HEK293 (cell line): ENCODE measurements around the gene MUC22.
A peak's percentile ranks its signal among the peaks of the same experiment; 100 is the strongest.
"Not testable (repeated sequence)": the region's sequence is repeated elsewhere in the genome, so short reads cannot be mapped to it uniquely, and the experiment has no call there.

Source experiments
- CTCF ChIA-PET: fragments of 350-600 bp; formaldehyde crosslinking; extraction: SDS; loops from one replicate; lab custom pipeline; 2021; ENCODE audit warnings: antibody characterized with exemption; lab: Yijun Ruan, JAX
- POLR2A ChIA-PET: fragments of 300-600 bp; formaldehyde crosslinking; extraction: SDS; loops from one replicate; lab custom pipeline; 2020; ENCODE audit warnings: antibody characterized with exemption, inconsistent platforms; lab: Yijun Ruan, JAX
- H3K27ac ChIP-seq: fragments of 200-500 bp; sonication (Bioruptor generic); 2 replicates; pipeline ENCODE4 v1.5.1; 2014; ENCODE audit warnings: low read depth, low read length, control low read depth, inconsistent platforms; ENCODE audit errors: extremely low read depth
- H3K36me3 ChIP-seq, 2 experiments: fragments of 200-500 bp in 1 of 2; sonication (Bioruptor generic) in 1 of 2; 1 replicate in 1 of 2; 2 replicates in 1 of 2; pipeline ENCODE4 v1.5.1; 2014 to 2017; ENCODE audit warnings: inconsistent platforms in 2 of 2, low read length in 2 of 2; ENCODE audit not compliant: control insufficient read depth in 2 of 2, insufficient read depth in 1 of 2
- H3K4me1 ChIP-seq: fragments of 200-500 bp; sonication (Bioruptor generic); 2 replicates; pipeline ENCODE4 v1.5.1; 2014; ENCODE audit warnings: mild to moderate bottlenecking, low read length, inconsistent platforms; ENCODE audit not compliant: control insufficient read depth, insufficient read depth
- H3K4me3 ChIP-seq: 2 replicates; pipeline ENCODE4 v1.5.1; 2011; ENCODE audit warnings: low read depth, mild to moderate bottlenecking, control low read depth, low read length, moderate library complexity
- H3K9me3 ChIP-seq: fragments of 200-500 bp; sonication (Bioruptor generic); 2 replicates; pipeline ENCODE4 v1.5.1; 2014; ENCODE audit warnings: low read depth, low read length, inconsistent platforms; ENCODE audit not compliant: control insufficient read depth, insufficient read depth
- BCL11A ChIP-seq: fragments of 450-650 bp; formaldehyde crosslinking; IDR thresholded peaks from 2 replicates; pipeline ENCODE4 v1.5.1; 2016; ENCODE audit warnings: low read depth, missing biosample characterization, missing genetic modification characterization
- GLI2 ChIP-seq: fragments of 450-650 bp; formaldehyde crosslinking; IDR thresholded peaks from 2 replicates; pipeline ENCODE4; 2017; ENCODE audit warnings: missing biosample characterization, missing genetic modification characterization, low read depth, borderline replicate concordance
- KLF10 ChIP-seq: fragments of 450-650 bp; IDR thresholded peaks from 2 replicates; pipeline ENCODE4 v1.5.1; 2018; ENCODE audit warnings: missing biosample characterization, mild to moderate bottlenecking, missing genetic modification characterization
- MYNN ChIP-seq: fragments of 450-650 bp; formaldehyde crosslinking; IDR thresholded peaks from 2 replicates; pipeline ENCODE4 v1.5.1; 2016; ENCODE audit warnings: missing biosample characterization, missing genetic modification characterization, borderline replicate concordance
- ZBTB17 ChIP-seq: fragments of 450-650 bp; formaldehyde crosslinking; IDR thresholded peaks from 2 replicates; pipeline ENCODE4 v1.5.1; 2016; ENCODE audit warnings: missing biosample characterization, missing genetic modification characterization
- ZNF335 ChIP-seq: fragments of 450-650 bp; formaldehyde crosslinking; conservative IDR thresholded peaks from 2 replicates; pipeline ENCODE4 v1.5.1; 2016; ENCODE audit warnings: missing biosample characterization, missing genetic modification characterization
- ZNF654 ChIP-seq: fragments of 450-650 bp; formaldehyde crosslinking; IDR thresholded peaks from 2 replicates; pipeline ENCODE4 v1.5.1; 2016; ENCODE audit warnings: low read depth, missing biosample characterization, missing genetic modification characterization
- ZNF660 ChIP-seq: fragments of 450-650 bp; IDR thresholded peaks from 2 replicates; pipeline ENCODE4 v1.5.1; 2018; ENCODE audit warnings: missing biosample characterization, mild to moderate bottlenecking, missing genetic modification characterization
- ZNF664 ChIP-seq: fragments of 450-650 bp; formaldehyde crosslinking; IDR thresholded peaks from 2 replicates; pipeline ENCODE4 v1.5.1; 2016; ENCODE audit warnings: missing biosample characterization, missing genetic modification characterization
- TF ChIP-seq, protein P1 (sequence below): fragments of 450-650 bp; formaldehyde crosslinking; IDR thresholded peaks from 2 replicates; pipeline ENCODE4 v1.5.1; 2016; ENCODE audit warnings: missing biosample characterization, missing genetic modification characterization
- TF ChIP-seq, protein P2 (sequence below): fragments of 450-650 bp; formaldehyde crosslinking; IDR thresholded peaks from 2 replicates; pipeline ENCODE4 v1.5.1; 2016; ENCODE audit warnings: missing biosample characterization, missing genetic modification characterization
- TF ChIP-seq, protein P3 (sequence below): fragments of 450-650 bp; formaldehyde crosslinking; IDR thresholded peaks from 2 replicates; pipeline ENCODE4 v1.5.1; 2016; ENCODE audit warnings: missing biosample characterization, missing genetic modification characterization
- TF ChIP-seq, protein P4 (sequence below): fragments of 450-650 bp; IDR thresholded peaks from 2 replicates; pipeline ENCODE4 v1.5.1; 2018; ENCODE audit warnings: missing biosample characterization, missing genetic modification characterization

MUC22 gene

DNA sequence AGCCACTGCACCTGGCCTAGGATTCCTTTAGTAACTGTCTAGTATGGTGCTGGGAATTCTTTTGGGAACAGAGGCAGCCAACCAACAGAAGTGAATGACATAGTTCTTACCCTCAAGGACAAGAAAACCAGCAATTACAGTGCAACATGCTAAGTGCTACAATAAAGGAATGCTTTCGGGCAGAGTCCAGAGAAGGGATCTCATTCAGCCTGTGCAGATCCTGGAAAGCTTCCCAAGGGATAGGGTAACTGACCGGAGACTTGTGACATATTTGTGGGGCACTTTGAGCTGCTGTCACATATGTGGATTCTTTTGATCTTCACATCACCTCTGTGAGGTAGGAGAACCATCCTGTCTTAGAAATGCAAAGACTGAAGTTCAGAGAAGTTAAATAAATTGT is 55.3 kb downstream of the MUC22 start:
- no peak overlapping the region for H3K4me3 ChIP-seq
- CTCF ChIA-PET: interaction anchor here (0.7 kb wide), 1 partner anchor 726 kb away, joined by 3 read pairs; no protein-coding TSS in a partner anchor

DNA sequence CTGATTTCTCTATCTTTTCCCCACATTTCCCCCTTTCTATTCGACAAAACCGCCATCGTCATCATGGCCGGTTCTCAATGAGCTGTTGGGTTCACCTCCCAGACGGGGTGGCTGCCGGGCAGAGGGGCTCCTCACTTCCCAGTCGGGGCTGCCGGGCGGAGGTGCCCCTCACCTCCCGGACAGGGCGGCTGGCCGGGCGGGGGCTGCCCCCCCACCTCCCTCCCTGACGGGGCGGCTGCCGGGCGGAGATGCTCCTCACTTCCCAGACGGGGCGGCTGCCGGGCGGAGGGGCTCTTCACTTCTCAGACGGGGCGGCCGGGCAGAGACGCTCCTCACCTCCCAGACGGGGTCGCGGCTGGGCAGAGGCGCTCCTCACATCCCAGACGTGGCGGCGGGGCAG is 56.8 kb downstream of the MUC22 start:
- H3K9me3 ChIP-seq, H3K4me1 ChIP-seq, H3K4me3 ChIP-seq, CTCF ChIA-PET, H3K36me3 ChIP-seq, POLR2A ChIA-PET, H3K27ac ChIP-seq: not testable (repeated sequence)

More for the DNA sequence above, 55.3 kb downstream of the MUC22 start:
- H3K27ac ChIP-seq: no peak overlapping the region
- H3K36me3 ChIP-seq: no peaks in the 10 kb centered on the region
- H3K9me3 ChIP-seq: no peaks in the 10 kb centered on the region
- TF ChIP-seq BCL11A (tag by site-specific recombination): no peak
- H3K4me1 ChIP-seq: no peaks in the 10 kb centered on the region
- POLR2A ChIA-PET: no interaction called here

DNA sequence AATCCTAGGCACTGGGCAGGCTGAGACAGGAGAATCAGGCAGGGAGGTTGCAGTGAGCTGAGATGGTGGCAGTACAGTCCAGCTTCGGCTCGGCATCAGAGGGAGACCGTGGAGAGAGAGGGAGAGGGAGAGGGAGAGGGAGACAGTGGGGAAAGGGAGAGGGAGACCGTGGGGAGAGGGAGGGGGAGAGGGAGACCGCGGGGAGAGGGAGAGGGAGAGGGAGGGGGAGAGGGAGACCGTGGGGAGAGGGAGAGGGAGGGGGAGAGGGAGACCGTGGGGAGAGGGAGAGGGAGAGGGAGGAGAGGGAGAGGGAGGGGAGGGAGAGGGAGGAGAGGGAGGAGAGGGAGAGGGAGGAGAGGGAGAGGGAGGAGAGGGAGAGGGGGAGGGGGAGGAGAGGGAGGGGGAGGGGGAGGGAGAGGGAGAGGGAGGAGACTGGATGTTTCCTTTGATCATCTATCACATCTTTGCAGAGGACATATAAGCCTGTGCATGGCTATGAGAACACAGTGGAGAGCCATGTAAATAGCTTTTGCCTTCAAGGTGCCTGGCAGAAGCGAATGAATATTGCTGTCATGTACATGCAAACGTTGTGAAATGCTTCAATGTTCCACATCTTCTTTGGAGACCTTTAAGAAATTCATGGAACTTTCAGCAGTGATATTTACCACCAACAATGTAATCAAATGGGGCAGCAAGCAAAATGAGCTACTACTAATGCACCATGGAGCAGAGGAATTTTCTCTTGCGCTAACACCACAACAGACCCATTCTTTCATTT is 57.8 kb downstream of the MUC22 start:
- H3K36me3 ChIP-seq, H3K4me3 ChIP-seq, H3K9me3 ChIP-seq, H3K27ac ChIP-seq, POLR2A ChIA-PET: not testable (repeated sequence)
- peaks cover 11% of the 10 kb centered on the region for H3K4me1 ChIP-seq
- peak; percentile 95 for TF ChIP-seq ZNF664 (tag by site-specific recombination)
- CTCF ChIA-PET: interaction anchor here (0.6 to 3.9 kb wide), 20 partner anchors 7 to 721 kb away, joined by 3 to 103 read pairs (median 11); partner anchors contain the start of genes MUCL3 and VARS2

DNA sequence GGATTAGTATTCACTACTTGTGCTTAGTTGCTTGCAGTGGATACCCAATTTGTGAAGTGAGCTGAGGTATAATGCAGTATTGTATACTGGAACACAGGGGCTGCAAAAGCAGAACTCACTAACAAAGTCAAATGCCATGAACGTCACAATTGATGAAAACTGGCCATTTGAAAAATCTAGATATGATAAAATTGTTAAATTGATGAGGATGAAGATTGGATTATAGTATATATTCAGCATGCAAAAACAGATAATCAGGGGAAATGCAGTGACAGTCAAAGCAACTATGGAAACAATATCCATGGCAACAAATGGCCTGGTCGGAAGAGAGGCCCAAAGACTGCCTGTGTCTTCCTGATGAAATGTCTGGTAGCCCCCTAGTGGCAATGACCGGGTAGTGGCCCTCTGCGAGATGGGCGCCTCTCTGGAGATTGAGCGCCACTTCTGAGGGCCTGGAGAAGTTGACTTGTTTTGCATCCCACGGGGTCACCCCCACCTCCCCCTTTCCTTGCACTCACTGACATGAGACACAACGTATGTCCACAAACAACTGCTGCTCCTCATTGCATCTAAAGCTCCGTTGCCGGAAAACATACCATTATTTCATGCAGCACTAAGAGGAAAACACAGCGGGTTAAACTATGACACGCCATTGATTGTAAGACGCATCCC is 58.5 kb downstream of the MUC22 start:
- H3K9me3 ChIP-seq: no peaks in the 10 kb centered on the region
- TF ChIP-seq, protein P1, sequence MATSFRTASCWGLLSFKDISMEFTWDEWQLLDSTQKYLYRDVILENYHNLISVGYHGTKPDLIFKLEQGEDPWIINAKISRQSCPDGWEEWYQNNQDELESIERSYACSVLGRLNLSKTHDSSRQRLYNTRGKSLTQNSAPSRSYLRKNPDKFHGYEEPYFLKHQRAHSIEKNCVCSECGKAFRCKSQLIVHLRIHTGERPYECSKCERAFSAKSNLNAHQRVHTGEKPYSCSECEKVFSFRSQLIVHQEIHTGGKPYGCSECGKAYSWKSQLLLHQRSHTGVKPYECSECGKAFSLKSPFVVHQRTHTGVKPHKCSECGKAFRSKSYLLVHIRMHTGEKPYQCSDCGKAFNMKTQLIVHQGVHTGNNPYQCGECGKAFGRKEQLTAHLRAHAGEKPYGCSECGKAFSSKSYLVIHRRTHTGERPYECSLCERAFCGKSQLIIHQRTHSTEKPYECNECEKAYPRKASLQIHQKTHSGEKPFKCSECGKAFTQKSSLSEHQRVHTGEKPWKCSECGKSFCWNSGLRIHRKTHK (tag by site-specific recombination): no peak
- TF ChIP-seq, protein P2, sequence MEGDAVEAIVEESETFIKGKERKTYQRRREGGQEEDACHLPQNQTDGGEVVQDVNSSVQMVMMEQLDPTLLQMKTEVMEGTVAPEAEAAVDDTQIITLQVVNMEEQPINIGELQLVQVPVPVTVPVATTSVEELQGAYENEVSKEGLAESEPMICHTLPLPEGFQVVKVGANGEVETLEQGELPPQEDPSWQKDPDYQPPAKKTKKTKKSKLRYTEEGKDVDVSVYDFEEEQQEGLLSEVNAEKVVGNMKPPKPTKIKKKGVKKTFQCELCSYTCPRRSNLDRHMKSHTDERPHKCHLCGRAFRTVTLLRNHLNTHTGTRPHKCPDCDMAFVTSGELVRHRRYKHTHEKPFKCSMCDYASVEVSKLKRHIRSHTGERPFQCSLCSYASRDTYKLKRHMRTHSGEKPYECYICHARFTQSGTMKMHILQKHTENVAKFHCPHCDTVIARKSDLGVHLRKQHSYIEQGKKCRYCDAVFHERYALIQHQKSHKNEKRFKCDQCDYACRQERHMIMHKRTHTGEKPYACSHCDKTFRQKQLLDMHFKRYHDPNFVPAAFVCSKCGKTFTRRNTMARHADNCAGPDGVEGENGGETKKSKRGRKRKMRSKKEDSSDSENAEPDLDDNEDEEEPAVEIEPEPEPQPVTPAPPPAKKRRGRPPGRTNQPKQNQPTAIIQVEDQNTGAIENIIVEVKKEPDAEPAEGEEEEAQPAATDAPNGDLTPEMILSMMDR: peak; percentile 75
- TF ChIP-seq ZNF335 (tag by site-specific recombination) (peak; percentile 62; the same call in 1 of the 2 replicates), ZNF654 (tag by site-specific recombination) (peak; percentile 66), ZNF660 (tag by site-specific recombination) (0 out of 2 replicates have a peak, but pooled peaks have one; percentile 27), ZBTB17 (0 out of 2 replicates have a peak, but pooled peaks have one; percentile 17), GLI2 (tag by site-specific recombination) (no peak), KLF10 (tag by site-specific recombination) (no peak), MYNN (tag by site-specific recombination) (peak; percentile 95)
- TF ChIP-seq, protein P3, sequence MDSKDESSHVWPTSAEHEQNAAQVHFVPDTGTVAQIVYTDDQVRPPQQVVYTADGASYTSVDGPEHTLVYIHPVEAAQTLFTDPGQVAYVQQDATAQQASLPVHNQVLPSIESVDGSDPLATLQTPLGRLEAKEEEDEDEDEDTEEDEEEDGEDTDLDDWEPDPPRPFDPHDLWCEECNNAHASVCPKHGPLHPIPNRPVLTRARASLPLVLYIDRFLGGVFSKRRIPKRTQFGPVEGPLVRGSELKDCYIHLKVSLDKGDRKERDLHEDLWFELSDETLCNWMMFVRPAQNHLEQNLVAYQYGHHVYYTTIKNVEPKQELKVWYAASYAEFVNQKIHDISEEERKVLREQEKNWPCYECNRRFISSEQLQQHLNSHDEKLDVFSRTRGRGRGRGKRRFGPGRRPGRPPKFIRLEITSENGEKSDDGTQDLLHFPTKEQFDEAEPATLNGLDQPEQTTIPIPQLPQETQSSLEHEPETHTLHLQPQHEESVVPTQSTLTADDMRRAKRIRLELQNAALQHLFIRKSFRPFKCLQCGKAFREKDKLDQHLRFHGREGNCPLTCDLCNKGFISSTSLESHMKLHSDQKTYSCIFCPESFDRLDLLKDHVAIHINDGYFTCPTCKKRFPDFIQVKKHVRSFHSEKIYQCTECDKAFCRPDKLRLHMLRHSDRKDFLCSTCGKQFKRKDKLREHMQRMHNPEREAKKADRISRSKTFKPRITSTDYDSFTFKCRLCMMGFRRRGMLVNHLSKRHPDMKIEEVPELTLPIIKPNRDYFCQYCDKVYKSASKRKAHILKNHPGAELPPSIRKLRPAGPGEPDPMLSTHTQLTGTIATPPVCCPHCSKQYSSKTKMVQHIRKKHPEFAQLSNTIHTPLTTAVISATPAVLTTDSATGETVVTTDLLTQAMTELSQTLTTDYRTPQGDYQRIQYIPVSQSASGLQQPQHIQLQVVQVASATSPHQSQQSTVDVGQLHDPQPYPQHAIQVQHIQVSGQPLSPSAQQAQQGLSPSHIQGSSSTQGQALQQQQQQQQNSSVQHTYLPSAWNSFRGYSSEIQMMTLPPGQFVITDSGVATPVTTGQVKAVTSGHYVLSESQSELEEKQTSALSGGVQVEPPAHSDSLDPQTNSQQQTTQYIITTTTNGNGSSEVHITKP (tag by site-specific recombination): no peak
- TF ChIP-seq, protein P4, sequence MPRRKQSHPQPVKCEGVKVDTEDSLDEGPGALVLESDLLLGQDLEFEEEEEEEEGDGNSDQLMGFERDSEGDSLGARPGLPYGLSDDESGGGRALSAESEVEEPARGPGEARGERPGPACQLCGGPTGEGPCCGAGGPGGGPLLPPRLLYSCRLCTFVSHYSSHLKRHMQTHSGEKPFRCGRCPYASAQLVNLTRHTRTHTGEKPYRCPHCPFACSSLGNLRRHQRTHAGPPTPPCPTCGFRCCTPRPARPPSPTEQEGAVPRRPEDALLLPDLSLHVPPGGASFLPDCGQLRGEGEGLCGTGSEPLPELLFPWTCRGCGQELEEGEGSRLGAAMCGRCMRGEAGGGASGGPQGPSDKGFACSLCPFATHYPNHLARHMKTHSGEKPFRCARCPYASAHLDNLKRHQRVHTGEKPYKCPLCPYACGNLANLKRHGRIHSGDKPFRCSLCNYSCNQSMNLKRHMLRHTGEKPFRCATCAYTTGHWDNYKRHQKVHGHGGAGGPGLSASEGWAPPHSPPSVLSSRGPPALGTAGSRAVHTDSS (tag by site-specific recombination): 0 out of 2 replicates have a peak, but pooled peaks have one; percentile 10
- POLR2A ChIA-PET: no interaction called here

More for the DNA sequence above, 58.5 kb downstream of the MUC22 start:
- no peaks in the 10 kb centered on the region for H3K36me3 ChIP-seq
- no peak overlapping the region for H3K4me3 ChIP-seq
- peaks cover 17% of the 10 kb centered on the region for H3K4me1 ChIP-seq
- CTCF ChIA-PET: interaction anchor here (0.5 to 3.9 kb wide), 38 partner anchors 8 to 721 kb away, joined by 3 to 103 read pairs (median 5); partner anchors contain the start of genes ATP6V1G2, MUCL3, PSORS1C1 and VARS2
- no peak overlapping the region for H3K27ac ChIP-seq
